ENCODE results near the gene PPP2R2C.

The PPP2R2C gene

GRCh38 chr4:6421397-6421796 is 51.0 kb downstream of the PPP2R2C start:
- DNase-seq, result no peak

GRCh38 chr4:6420972-6421371 is 51.4 kb downstream of the PPP2R2C start:
- no peak for DNase-seq

- DNase-seq, result no peak
Measured at GRCh38 chr4:6420036-6420435, 52.4 kb downstream of the PPP2R2C start.

- no peak for DNase-seq
Measured at GRCh38 chr4:6419452-6420028, 52.9 kb downstream of the PPP2R2C start.

GRCh38 chr4:6418193-6418755 is 54.1 kb downstream of the PPP2R2C start:
- DNase-seq, result no peak

- no peak for DNase-seq
Measured at GRCh38 chr4:6417516-6418050, 54.8 kb downstream of the PPP2R2C start.

GRCh38 chr4:6416518-6417286 is 55.7 kb downstream of the PPP2R2C start:
- DNase-seq, result no peak

GRCh38 chr4:6415031-6415705 is 57.2 kb downstream of the PPP2R2C start:
- DNase-seq, result no peak

GRCh38 chr4:6414578-6414977 is 57.8 kb downstream of the PPP2R2C start:
- no peak for DNase-seq

GRCh38 chr4:6410664-6411063 is 61.8 kb downstream of the PPP2R2C start:
- DNase-seq, result no peak

GRCh38 chr4:6410068-6410467 is 62.3 kb downstream of the PPP2R2C start:
- DNase-seq, result no peak

- no peak for DNase-seq
Measured at GRCh38 chr4:6409381-6409780, 63.0 kb downstream of the PPP2R2C start.

GRCh38 chr4:6408263-6408662 is 64.2 kb downstream of the PPP2R2C start:
- DNase-seq, result no peak

- DNase-seq, result no peak
Measured at GRCh38 chr4:6405397-6405706, 67.1 kb downstream of the PPP2R2C start.

GRCh38 chr4:6404611-6405396 is 67.6 kb downstream of the PPP2R2C start:
- no peak for DNase-seq

- DNase-seq, result no peak
Measured at GRCh38 chr4:6403400-6403685, 69.1 kb downstream of the PPP2R2C start.

GRCh38 chr4:6402566-6403399 is 69.6 kb downstream of the PPP2R2C start:
- DNase-seq, result no peak

GRCh38 chr4:6401797-6402196 is 70.6 kb downstream of the PPP2R2C start:
- DNase-seq, result no peak

- DNase-seq, result no peak
Measured at GRCh38 chr4:6396696-6397236, 75.6 kb downstream of the PPP2R2C start.

- no peak for DNase-seq
Measured at GRCh38 chr4:6395466-6396228, 76.8 kb downstream of the PPP2R2C start.

GRCh38 chr4:6394671-6395081 is 77.7 kb downstream of the PPP2R2C start:
- no peak for DNase-seq

Measured in activated CD4-positive, alpha-beta T cell treated with anti-CD3 and anti-CD28 coated beads for 1 hour (primary cell).